Astrocyte of the cerebellum (primary cell): ENCODE results near the gene PAX5.

ENCODE experiments used
- DNase-seq: peaks from one replicate; pipeline ENCODE4 v3.0.0-alpha.2; 2011; ENCODE audit warnings: low read depth
- H3K4me3 ChIP-seq: 2 replicates; pipeline ENCODE4 v1.5.1; 2011; ENCODE audit warnings: mild to moderate bottlenecking, low read depth, low read length, moderate library complexity
- CTCF ChIP-seq: IDR thresholded peaks from 2 replicates; pipeline ENCODE4 v1.5.1; 2012; ENCODE audit warnings: low read length, low read depth, moderate library complexity, mild to moderate bottlenecking; ENCODE audit errors: missing control alignments
- in situ Hi-C: cut with HindIII; loops from 2 replicates; pipeline ENCODE4 v1.10.0; 2017; ENCODE audit warnings: low sequenced_read_pairs

PAX5 gene

GRCh38 chr9:37011530-37011929 lies 22.5 kb downstream of the PAX5 start:
- no peak for DNase-seq
- in situ Hi-C loops: no loop called here
- no peak for TF ChIP-seq CTCF
- no peak overlapping the region for H3K4me3 ChIP-seq

GRCh38 chr9:37010976-37011375 lies 23.1 kb downstream of the PAX5 start:
- TF ChIP-seq CTCF: no peak
- in situ Hi-C loops: no loop called here
- no peak overlapping the region for H3K4me3 ChIP-seq
- DNase-seq: no peak

GRCh38 chr9:37010180-37010579 lies 23.9 kb downstream of the PAX5 start:
- no peak overlapping the region for H3K4me3 ChIP-seq
- DNase-seq: no peak
- TF ChIP-seq CTCF: no peak
- in situ Hi-C loops: no loop called here

- no peak for TF ChIP-seq CTCF
- in situ Hi-C loops: no loop called here
- H3K4me3 ChIP-seq: no peak overlapping the region
- DNase-seq: no peak
Observed at GRCh38 chr9:37007295-37007694, 26.8 kb downstream of the PAX5 start.

DNA sequence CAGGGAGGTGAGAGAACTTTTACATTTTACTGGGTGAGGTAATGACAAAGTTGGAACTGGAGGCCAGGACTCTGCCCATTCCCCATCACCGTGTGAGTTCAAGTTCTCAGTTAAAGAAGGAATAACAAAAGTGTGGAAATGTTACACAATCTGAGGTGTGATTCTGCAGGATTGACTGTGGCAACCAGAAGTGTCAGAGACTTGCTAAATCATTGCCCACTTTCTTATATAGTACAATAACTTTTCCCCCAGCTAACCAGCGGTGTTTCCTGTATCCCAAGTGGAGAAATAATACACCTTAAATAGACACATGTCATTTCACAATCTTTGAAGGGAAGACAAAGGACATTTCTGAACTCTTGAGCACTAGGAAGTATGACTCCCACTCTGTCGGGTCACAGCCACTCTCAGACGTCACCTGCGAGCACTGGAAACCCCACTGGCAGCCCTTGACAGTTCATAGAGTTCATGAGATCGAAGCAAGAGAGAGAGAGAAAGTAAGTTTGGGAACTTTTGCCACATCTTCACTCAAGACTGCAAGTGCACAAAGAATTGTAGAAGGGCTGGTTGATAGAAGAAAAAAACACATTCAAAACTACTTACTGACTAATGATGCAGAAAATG lies 28.4 kb downstream of the PAX5 start:
- in situ Hi-C loops: no loop called here
- H3K4me3 ChIP-seq: no peak overlapping the region
- DNase-seq: no peak
- TF ChIP-seq CTCF: no peak

- in situ Hi-C loops: no loop called here
- TF ChIP-seq CTCF: no peak
- no peak for DNase-seq
- no peak overlapping the region for H3K4me3 ChIP-seq
Observed at GRCh38 chr9:37004424-37004935, 29.6 kb downstream of the PAX5 start.
